ENCODE data around the gene STPG2. TPM values are rescaled to one million over a fixed set of nuclear protein-coding genes. Genes with fewer than 3 reads are reported as not detected.

The STPG2 gene
- total RNA-seq, 1 experiment from 2014 or later: 0.20 TPM

- Histone ChIP-seq H2BK120ac (ENCODE audit: low read depth, low read length, poor library complexity, severe bottlenecking) (no peak overlapping the region), H2BK5ac (ENCODE audit: insufficient read length, low read length) (no peak overlapping the region), H3K79me2 (ENCODE audit: insufficient read depth, low read length) (no peaks in the 10 kb centered on the region), H3K79me1 (ENCODE audit: insufficient read depth, low read depth, low read length, poor library complexity, severe bottlenecking) (no peaks in the 10 kb centered on the region), H2BK12ac (ENCODE audit: insufficient read length, low read depth, low read length) (no peak overlapping the region), H3K56ac (ENCODE audit: insufficient read length, low read depth, low read length) (no peak overlapping the region), H3K9ac (ENCODE audit: extremely low read depth, insufficient read length, low read length) (no peak overlapping the region), H4K20me1 (ENCODE audit: control insufficient read depth, insufficient read depth, insufficient read length) (no peaks in the 10 kb centered on the region), H2AFZ (ENCODE audit: low read length) (no peak overlapping the region), H3K18ac (ENCODE audit: insufficient read length, low read depth, low read length) (no peak overlapping the region), H4K91ac (ENCODE audit: insufficient read length, low read depth, low read length) (no peak overlapping the region), H3K9me3 (ENCODE audit: control insufficient read depth, low read depth, low read length) (no peaks in the 10 kb centered on the region), H3K23ac (ENCODE audit: insufficient read length, low read depth, low read length) (no peak overlapping the region), H4K8ac (replicated peaks; ENCODE audit: insufficient read length, low read depth, low read length) (no peak overlapping the region), H2BK15ac (ENCODE audit: low read depth, low read length) (no peak overlapping the region), H3K27ac (ENCODE audit: insufficient read length, low read depth, low read length) (no peak overlapping the region), H3K4ac (ENCODE audit: low read depth, low read length) (no peak overlapping the region), H4K5ac (ENCODE audit: insufficient read length, low read depth, low read length) (no peak overlapping the region), H3K27me3 (ENCODE audit: insufficient read depth, low read length) (no peaks in the 10 kb centered on the region), H3K23me2 (ENCODE audit: insufficient read length, low read depth, low read length, poor library complexity, severe bottlenecking) (no peaks in the 10 kb centered on the region), H2BK20ac (ENCODE audit: low read depth, low read length, poor library complexity, severe bottlenecking) (no peak overlapping the region), H2AK5ac (ENCODE audit: insufficient read length, low read length) (no peak overlapping the region), H3K4me2 (ENCODE audit: insufficient read depth, insufficient read length, low read length) (no peak overlapping the region), H3T11ph (ENCODE audit: low read length) (no peak overlapping the region), H3K4me1 (ENCODE audit: insufficient read depth, low read length) (no peaks in the 10 kb centered on the region), H3K14ac (ENCODE audit: insufficient read depth, low read length) (no peak overlapping the region)
- DNase-seq: no peak
- Mint-ChIP-seq H3K36me3 (ENCODE audit: insufficient read depth in 1 of 3, low read depth in 3 of 3) (no peaks in the 10 kb centered on the region), H3K9me3 (peaks cover 0 to 4% of the 10 kb centered on the region in 2 experiments; a peak in 1 of 5 replicates), H3K4me3 (no peak overlapping the region), H3K27me3 (ENCODE audit: low read depth) (no peaks in the 10 kb centered on the region), H3K4me1 (no peaks in the 10 kb centered on the region), H3K27ac (no peak overlapping the region)
- no CpG with 5 or more reads among the region's 2 CpGs for WGBS (ENCODE audit: extremely low coverage, insufficient read length, low lambda C conversion rate)
- no peak for TF ChIP-seq CTCF (conservative IDR thresholded peaks at IDR 0.05)
These were observed 74.8 kb downstream of the STPG2 start for GRCh38 chr4:98068495-98068894.

Data from H9 (cell line).